GM12878 (cell line): Measurements from ENCODE around the gene CUL9. TPM values are rescaled to one million over a fixed set of nuclear protein-coding genes. Genes with fewer than 3 reads are reported as not detected.

Experiments used
- ATAC-seq: fragments of 200-7000 bp; cut with Tn5 transposase; 3 replicates; pipeline ENCODE4 v1.9.1; 2020; ENCODE audit warnings: mild to moderate bottlenecking, moderate library complexity
- BruUV-seq: library from RNA; stranded (reverse); fragments of 400-500 nt; replicated peaks from 2 replicates; lab custom pipeline; 2021; lab: Mats Ljungman, UMichigan
- CTCF ChIA-PET: fragments of 300-600 bp; sonication (Branson Sonifier 250); formaldehyde crosslinking; extraction: SDS; loops from one replicate; lab custom pipeline; 2021; ENCODE audit warnings: inconsistent platforms; lab: Yijun Ruan, JAX
- POLR2A ChIA-PET: fragments of 350-600 bp; formaldehyde crosslinking; extraction: SDS; loops from one replicate; lab custom pipeline; 2021; ENCODE audit warnings: inconsistent platforms; lab: Charles Lee
- RAD21 ChIA-PET: fragments of 300-600 bp; sonication (Branson Sonifier 250); formaldehyde crosslinking; loops from one replicate; lab custom pipeline; 2023; ENCODE audit warnings: antibody characterized with exemption; ENCODE audit not compliant: unreplicated experiment; lab: Charles Lee
- SMC1A ChIA-PET: fragments of 300-600 bp; sonication (Branson Sonifier 250); formaldehyde crosslinking; loops from one replicate; lab custom pipeline; 2023; ENCODE audit not compliant: unreplicated experiment, uncharacterized antibody; lab: Charles Lee
- DNase-seq: peaks from one replicate; pipeline ENCODE4 v3.0.0-alpha.2; 2011; ENCODE audit warnings: low read depth, low spot score
- FAIRE-seq: peaks from 3 replicates; lab custom pipeline; 2011; peaks lifted over from hg19 to GRCh38; lab: Jason Lieb, UNC
- H2AFZ ChIP-seq: 2 replicates; pipeline ENCODE4 v1.6.0; 2011; ENCODE audit warnings: low read depth, low read length, control low read depth; ENCODE audit not compliant: control insufficient read depth
- H3K27ac ChIP-seq: 2 replicates; pipeline ENCODE4 v1.5.1; 2011; ENCODE audit warnings: control low read depth; ENCODE audit not compliant: control insufficient read depth, insufficient read depth
- H3K27me3 ChIP-seq, 2 experiments: replicated peaks in 1 of 2; 2 replicates each; pipeline versions ENCODE4 v1.6.0 to v1.6.1; 2011; ENCODE audit warnings: low read length in 1 of 2; ENCODE audit not compliant: control insufficient read depth in 2 of 2, insufficient read depth in 2 of 2
- H3K36me3 ChIP-seq, 2 experiments: 2 replicates each; pipeline ENCODE4 v1.5.1; 2011; ENCODE audit warnings: low read length in 1 of 2; ENCODE audit not compliant: control insufficient read depth in 2 of 2, insufficient read depth in 2 of 2
- H3K4me1 ChIP-seq: 2 replicates; pipeline ENCODE4 v1.6.1; 2011; ENCODE audit warnings: mild to moderate bottlenecking, low read length, moderate library complexity, mixed read lengths; ENCODE audit not compliant: control insufficient read depth, insufficient read depth
- H3K4me2 ChIP-seq: 2 replicates; pipeline ENCODE4 v1.6.0; 2011; ENCODE audit warnings: control low read depth; ENCODE audit not compliant: control insufficient read depth, insufficient read depth
- H3K4me3 ChIP-seq: fragments of 200-600 bp; sonication (generic); 2 replicates; pipeline ENCODE4 v1.5.1; 2016
- H3K79me2 ChIP-seq: 2 replicates; pipeline ENCODE4 v1.6.0; 2011; ENCODE audit warnings: low read length; ENCODE audit not compliant: control insufficient read depth, insufficient read depth
- H3K9ac ChIP-seq: 2 replicates; pipeline ENCODE4 v1.8.0; 2011; ENCODE audit warnings: low read length, control low read depth, mixed read lengths; ENCODE audit not compliant: control insufficient read depth, insufficient read depth
- H3K9me3 ChIP-seq: replicated peaks from 3 replicates; pipeline ENCODE4 v1.5.1; 2011; ENCODE audit warnings: mild to moderate bottlenecking, low read length; ENCODE audit not compliant: control insufficient read depth, insufficient read depth
- H4K20me1 ChIP-seq: 2 replicates; pipeline ENCODE4 v1.6.0; 2011; ENCODE audit not compliant: control insufficient read depth, insufficient read depth
- ATF7 ChIP-seq: fragments of 450-650 bp; IDR thresholded peaks from 2 replicates; pipeline ENCODE4 v1.6.1; 2016; ENCODE audit warnings: low read depth, mild to moderate bottlenecking
- IKZF1 ChIP-seq: fragments of 450-650 bp; conservative IDR thresholded peaks from 2 replicates; pipeline ENCODE4 v1.6.1; 2017; ENCODE audit warnings: antibody characterized with exemption, mild to moderate bottlenecking
- NFYB ChIP-seq: IDR thresholded peaks from 2 replicates; pipeline ENCODE4 v1.6.1; 2011; ENCODE audit warnings: low read depth, mild to moderate bottlenecking, low read length, improper control_type of control experiment, moderate library complexity; ENCODE audit not compliant: insufficient read depth
- SP1 ChIP-seq: IDR thresholded peaks from one replicate; pipeline ENCODE4 v1.6.1; 2011; ENCODE audit warnings: low read depth, low read length
- SPI1 ChIP-seq: IDR thresholded peaks from 2 replicates; pipeline ENCODE4 v1.6.1; 2011; ENCODE audit warnings: low read depth, mild to moderate bottlenecking, low read length, moderate library complexity, borderline replicate concordance; ENCODE audit not compliant: insufficient read depth
- SUZ12 ChIP-seq: fragments of 200-600 bp; sonication (generic); IDR thresholded peaks from one replicate; pipeline ENCODE4 v1.6.1; 2018; ENCODE audit warnings: antibody characterized with exemption, mild to moderate bottlenecking; ENCODE audit not compliant: unreplicated experiment
- TCF12 ChIP-seq: IDR thresholded peaks from 2 replicates; pipeline ENCODE4 v1.6.1; 2011; ENCODE audit warnings: low read depth, mild to moderate bottlenecking, low read length
- ZBTB11 ChIP-seq: fragments of 450-650 bp; formaldehyde crosslinking; IDR thresholded peaks from 2 replicates; pipeline ENCODE4 v1.5.0; 2022; ENCODE audit warnings: mild to moderate bottlenecking, missing genetic modification characterization
- WGBS: methylation state at CpG from one replicate; pipeline ENCODE4 v1.1.6; 2016; ENCODE audit warnings: low lambda C conversion rate; ENCODE audit not compliant: insufficient replicate concordance, insufficient coverage; ENCODE audit errors: missing lambda C conversion rate; 5-methylcytosine and 5-hydroxymethylcytosine counted together
- in situ Hi-C: fragments of 300-500 bp; cut with MboI; formaldehyde crosslinking; loops from 9 replicates; pipeline ENCODE4 v1.14.3; 2018; ENCODE audit warnings: mixed read lengths
- intact Hi-C: fragments of 100-400 bp; cut with micrococcal nuclease; formaldehyde crosslinking; loops from one replicate; pipeline ENCODE4 v1.14.2; 2022; ENCODE audit not compliant: unreplicated experiment
- polyA plus RNA-seq, 11 experiments: library from polyadenylated mRNA; depleted of rRNA in 4 of 11; unstranded in 6 of 11; stranded (reverse) in 5 of 11; fragments of >200 nt; fragmentation: Nextera tagmentation in 4 of 11; fragmentation: Illumina TruSeq in 1 of 11; extraction: Ambion mirVana in 4 of 11; extraction: Trizol in 1 of 11; gene quantifications; 1 replicate in 1 of 11; 2 replicates in 10 of 11; pipeline versions ENCODE4 v1.2.1 to v1.2.3, GENCODE V29; 2011 to 2016; ENCODE audit warnings: inconsistent platforms in 2 of 11, missing spikeins in 2 of 11, low read depth in 1 of 11
- total RNA-seq, 4 experiments: library from RNA; depleted of rRNA in 3 of 4; stranded (reverse); fragments of >200 nt in 3 of 4; fragmentation: Illumina TruSeq in 1 of 4; extraction: Trizol in 1 of 4; gene quantifications; 2 replicates each; pipeline versions ENCODE4 v1.2.1 to v1.2.3, GENCODE V29; 2013 to 2021
- TF ChIP-seq, protein P1 (sequence below): IDR thresholded peaks from 2 replicates; pipeline ENCODE4 v1.6.1; 2011; ENCODE audit warnings: mild to moderate bottlenecking, low read depth, low read length, moderate library complexity; ENCODE audit not compliant: insufficient replicate concordance

CUL9 gene
- total and polyA plus RNA-seq, 10 of the 15 experiments (the other 5 are each of a cell fraction or from before 2014, with no cell fraction given), result 1.2 to 48.3 (median 17.2) TPM

- no peak for DNase-seq
- ATAC-seq, result no peak
- ChIA-PET POLR2A (interaction anchor here (0.6 to 1.0 kb wide), 2 partner anchors 22 to 132 kb away, joined by 3 read pairs; partner anchors contain the start of genes KLHDC3 and MEA1), SMC1A (interaction anchor here (1.4 to 2.0 kb wide), 3 partner anchors 87 to 158 kb away, joined by 3 to 6 read pairs (median 3); partner anchors contain the start of genes KLC4 and MRPL2), CTCF (interaction anchor here (0.5 to 2.0 kb wide), 4 partner anchors 11 to 245 kb away, joined by 3 to 10 read pairs (median 3); no protein-coding TSS in a partner anchor), RAD21 (interaction anchor here (1.4 kb wide), 1 partner anchor 182 kb away, joined by 3 read pairs; no protein-coding TSS in a partner anchor)
- no peak overlapping the region for H3K4me3 ChIP-seq
- no peak overlapping the region for H3K9ac ChIP-seq
- no peaks in the 10 kb centered on the region for H3K9me3 ChIP-seq
- 27% methylated on average over 3 of the region's 3 CpGs for WGBS
- H3K4me1 ChIP-seq, result no peaks in the 10 kb centered on the region
- H3K79me2 ChIP-seq, result no peaks in the 10 kb centered on the region
- H3K36me3 ChIP-seq, result no peaks in the 10 kb centered on the region
- in situ Hi-C loops (no loop called here), intact Hi-C loops (no loop called here)
- H3K4me2 ChIP-seq, result no peak overlapping the region
- no peak for FAIRE-seq
- no peak for TF ChIP-seq SPI1
- TF ChIP-seq TCF12, result no peak
- no peak for TF ChIP-seq NFYB
- no peak for TF ChIP-seq SP1
- no peak for TF ChIP-seq ZBTB11 (CRISPR knock-in tag)
- no peak for TF ChIP-seq SUZ12
- TF ChIP-seq, protein P1, sequence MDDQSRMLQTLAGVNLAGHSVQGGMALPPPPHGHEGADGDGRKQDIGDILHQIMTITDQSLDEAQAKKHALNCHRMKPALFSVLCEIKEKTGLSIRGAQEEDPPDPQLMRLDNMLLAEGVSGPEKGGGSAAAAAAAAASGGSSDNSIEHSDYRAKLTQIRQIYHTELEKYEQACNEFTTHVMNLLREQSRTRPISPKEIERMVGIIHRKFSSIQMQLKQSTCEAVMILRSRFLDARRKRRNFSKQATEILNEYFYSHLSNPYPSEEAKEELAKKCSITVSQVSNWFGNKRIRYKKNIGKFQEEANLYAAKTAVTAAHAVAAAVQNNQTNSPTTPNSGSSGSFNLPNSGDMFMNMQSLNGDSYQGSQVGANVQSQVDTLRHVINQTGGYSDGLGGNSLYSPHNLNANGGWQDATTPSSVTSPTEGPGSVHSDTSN, result no peak
- TF ChIP-seq ATF7, result no peak
- no peak for TF ChIP-seq IKZF1
- no peak overlapping the region for H3K27ac ChIP-seq
- BruUV-seq, result no TSS peak
- H4K20me1 ChIP-seq, result no peaks in the 10 kb centered on the region
- H2AFZ ChIP-seq, result no peak overlapping the region
- H3K27me3 ChIP-seq, result no peaks in the 10 kb centered on the region; a peak in 1 of 4 replicates
These were observed 35.7 kb upstream of the CUL9 start for GRCh38 chr6:43146261-43146660.
